Hematopoietic multipotent progenitor cell (in vitro differentiated cells): Measurements from ENCODE around the gene CNTN4. TPM values are rescaled to one million over a fixed set of nuclear protein-coding genes. Genes with fewer than 3 reads are reported as not detected.
"Not testable (repeated sequence)": the region's sequence is repeated elsewhere in the genome, so short reads cannot be mapped to it uniquely, and the experiment has no call there.

Experiments used
- DNase-seq, 3 donors: peaks; one replicate each; pipeline ENCODE4 v3.0.0-alpha.2; 2011 to 2015; ENCODE audit warnings: low read depth in 2 of 3, low spot score in 2 of 3
- total RNA-seq: library from RNA; depleted of rRNA; stranded (reverse); fragments of >200 nt; gene quantifications from one replicate; pipeline ENCODE4 v1.2.3, GENCODE V29; 2012

CNTN4 gene
- total RNA-seq, 1 donor: 0.27 TPM

GRCh38 chr3:2937055-2937454 is 838.4 kb downstream of the CNTN4 start:
- no peak for DNase-seq

- no peak for DNase-seq
These were observed 838.9 kb downstream of the CNTN4 start for GRCh38 chr3:2937592-2937991.

GRCh38 chr3:2938711-2939110 is 840.0 kb downstream of the CNTN4 start:
- DNase-seq: no peak

- no peak for DNase-seq
These were observed 841.4 kb downstream of the CNTN4 start for GRCh38 chr3:2940062-2940461.

- no peak for DNase-seq
These were observed 846.0 kb downstream of the CNTN4 start for GRCh38 chr3:2944628-2945027.

GRCh38 chr3:2945121-2945520 is 846.5 kb downstream of the CNTN4 start:
- no peak for DNase-seq

- no peak for DNase-seq
These were observed 848.9 kb downstream of the CNTN4 start for GRCh38 chr3:2947536-2947935.

GRCh38 chr3:2948882-2949281 is 850.2 kb downstream of the CNTN4 start:
- DNase-seq: no peak

GRCh38 chr3:2950159-2950558 is 851.5 kb downstream of the CNTN4 start:
- DNase-seq: no peak

GRCh38 chr3:2957115-2957514 is 858.4 kb downstream of the CNTN4 start:
- DNase-seq: no peak

GRCh38 chr3:2958551-2958950 is 859.9 kb downstream of the CNTN4 start:
- DNase-seq: no peak

GRCh38 chr3:2961576-2961975 is 862.9 kb downstream of the CNTN4 start:
- no peak for DNase-seq

- DNase-seq: peak in 1 of 3 donors; percentile 13
These were observed 869.2 kb downstream of the CNTN4 start for GRCh38 chr3:2967871-2968270.

- peak in 1 of 3 donors; percentile 3 for DNase-seq
These were observed 869.8 kb downstream of the CNTN4 start for GRCh38 chr3:2968475-2968874.

- no peak for DNase-seq
These were observed 877.5 kb downstream of the CNTN4 start for GRCh38 chr3:2976212-2976611.

GRCh38 chr3:2976796-2977195 is 878.1 kb downstream of the CNTN4 start:
- DNase-seq: no peak

GRCh38 chr3:2978977-2979732 is 880.5 kb downstream of the CNTN4 start:
- no peak for DNase-seq

GRCh38 chr3:2984005-2984830 is 885.6 kb downstream of the CNTN4 start:
- DNase-seq: no peak

- no peak for DNase-seq
These were observed 886.2 kb downstream of the CNTN4 start for GRCh38 chr3:2984831-2985220.

GRCh38 chr3:2985479-2985878 is 886.8 kb downstream of the CNTN4 start:
- DNase-seq: no peak

GRCh38 chr3:2992534-2992933 is 893.9 kb downstream of the CNTN4 start:
- DNase-seq: no peak

GRCh38 chr3:2993130-2993529 is 894.5 kb downstream of the CNTN4 start:
- DNase-seq: not testable (repeated sequence)
